Amniotic stem cell (primary cell): ENCODE results near the gene C1orf116.

ENCODE experiments used
- DNase-seq: peaks from one replicate; lab custom pipeline; 2025; lab: John Stamatoyannopoulos, UW

The C1orf116 gene

GRCh38 chr1:207034998-207035397 lies 2.4 kb upstream of the C1orf116 start:
- DNase-seq = no peak

- DNase-seq = no peak
These were observed 1.7 kb upstream of the C1orf116 start for GRCh38 chr1:207034208-207034607.

- DNase-seq = no peak
These were observed 746 bp upstream of the C1orf116 start for GRCh38 chr1:207033302-207033701.

- DNase-seq = no peak
These were observed 808 bp downstream of the C1orf116 start for GRCh38 chr1:207031632-207032264.

GRCh38 chr1:207031016-207031415 lies 1.5 kb downstream of the C1orf116 start:
- no peak for DNase-seq

GRCh38 chr1:207030522-207031009 lies 2.0 kb downstream of the C1orf116 start:
- DNase-seq = no peak

GRCh38 chr1:207029701-207030521 lies 2.6 kb downstream of the C1orf116 start:
- no peak for DNase-seq

- DNase-seq = no peak
These were observed 3.5 kb downstream of the C1orf116 start for GRCh38 chr1:207028884-207029650.

- no peak for DNase-seq
These were observed 4.6 kb downstream of the C1orf116 start for GRCh38 chr1:207027921-207028320.

- DNase-seq = no peak
These were observed 5.3 kb downstream of the C1orf116 start for GRCh38 chr1:207027206-207027777.

GRCh38 chr1:207026104-207026534 lies 6.4 kb downstream of the C1orf116 start:
- no peak for DNase-seq

GRCh38 chr1:207025146-207025880 lies 7.2 kb downstream of the C1orf116 start:
- no peak for DNase-seq

GRCh38 chr1:207024202-207025145 lies 8.1 kb downstream of the C1orf116 start:
- DNase-seq = no peak

- DNase-seq = no peak
These were observed 9.4 kb downstream of the C1orf116 start for GRCh38 chr1:207022996-207023679.

- no peak for DNase-seq
These were observed 10.5 kb downstream of the C1orf116 start for GRCh38 chr1:207021876-207022596.

GRCh38 chr1:207021139-207021861 lies 11.3 kb downstream of the C1orf116 start:
- no peak for DNase-seq

GRCh38 chr1:207020709-207021107 lies 11.8 kb downstream of the C1orf116 start:
- DNase-seq = no peak

GRCh38 chr1:207020065-207020708 lies 12.4 kb downstream of the C1orf116 start:
- no peak for DNase-seq
